Measurements from ENCODE around the gene RASSF8. TPM values are rescaled to one million over a fixed set of nuclear protein-coding genes. Genes with fewer than 3 reads are reported as not detected.

Gene RASSF8
- total RNA-seq, 4 donors from 2014 or later = 13.1 to 332 (median 23.5) TPM

GRCh38 chr12:26102953-26103352, 144.5 kb downstream of the RASSF8 start:
- no peaks in the 10 kb centered on the region for H3K9me3 ChIP-seq
- intact Hi-C loops (cut with DNase I; ENCODE audit: low total_unique reads) (no loop called here), in situ Hi-C loops (cut with MboI; ENCODE audit: low pct_ligation_motif_present in 1 of 4, low pct_unique_long_range_greater_than_20kb in 1 of 4, low sequenced_read_pairs in 3 of 4) (loop anchor here in 3 of 4 donors (25.0 kb wide), 2 partner anchors 309 to 534 kb away; no protein-coding TSS in a partner anchor)
- no peak overlapping the region for H3K4me3 ChIP-seq
- H3K36me3 ChIP-seq = no peaks in the 10 kb centered on the region
- no peak for DNase-seq
- H3K27ac ChIP-seq = no peak overlapping the region
- H3K4me1 ChIP-seq = peaks cover 0 to 14% (median 4%) of the 10 kb centered on the region in 4 donors
- WGBS, 2 donors (ENCODE audit: low coverage in 1 of 2) = 78 to 86% methylated on average over 2 to 5 of the region's 5 CpGs
- H3K27me3 ChIP-seq = no peaks in the 10 kb centered on the region
- TF ChIP-seq EP300 (IDR thresholded peaks at IDR 0.05; ENCODE audit: low read depth) = no peak
- TF ChIP-seq POLR2AphosphoS5 (IDR thresholded peaks at IDR 0.05) = no peak
- TF ChIP-seq CTCF (IDR thresholded peaks at IDR 0.05) = no peak
- no peak for TF ChIP-seq POLR2A (IDR thresholded peaks at IDR 0.05)

- no peak overlapping the region for H3K27ac ChIP-seq
- in situ Hi-C loops (cut with MboI; ENCODE audit: low pct_ligation_motif_present in 1 of 4, low pct_unique_long_range_greater_than_20kb in 1 of 4, low sequenced_read_pairs in 3 of 4) (loop anchor here in 3 of 4 donors (25.0 kb wide), 2 partner anchors 306 to 531 kb away; no protein-coding TSS in a partner anchor), intact Hi-C loops (cut with DNase I; ENCODE audit: low total_unique reads) (no loop called here)
- peaks cover 0 to 6% (median 2%) of the 10 kb centered on the region in 4 donors for H3K4me1 ChIP-seq
- H3K4me3 ChIP-seq = no peak overlapping the region
- WGBS, 2 donors (ENCODE audit: low coverage in 1 of 2) = 71 to 88% methylated on average over 3 to 4 of the region's 4 CpGs
- H3K36me3 ChIP-seq = no peaks in the 10 kb centered on the region
- H3K9me3 ChIP-seq = no peaks in the 10 kb centered on the region
- no peak for TF ChIP-seq EP300 (IDR thresholded peaks at IDR 0.05; ENCODE audit: low read depth)
- TF ChIP-seq POLR2A (IDR thresholded peaks at IDR 0.05) = no peak
- no peak for TF ChIP-seq CTCF (IDR thresholded peaks at IDR 0.05)
- TF ChIP-seq POLR2AphosphoS5 (IDR thresholded peaks at IDR 0.05) = no peak
- no peak for DNase-seq
- no peaks in the 10 kb centered on the region for H3K27me3 ChIP-seq
Measured at GRCh38 chr12:26106347-26106746, 147.9 kb downstream of the RASSF8 start.

- no peaks in the 10 kb centered on the region for H3K27me3 ChIP-seq
- intact Hi-C loops (cut with DNase I; ENCODE audit: low total_unique reads) (no loop called here), in situ Hi-C loops (cut with MboI; ENCODE audit: low pct_ligation_motif_present in 1 of 4, low pct_unique_long_range_greater_than_20kb in 1 of 4, low sequenced_read_pairs in 3 of 4) (loop anchor here in 3 of 4 donors (25.0 kb wide), 2 partner anchors 303 to 528 kb away; no protein-coding TSS in a partner anchor)
- no peaks in the 10 kb centered on the region for H3K36me3 ChIP-seq
- TF ChIP-seq CTCF (IDR thresholded peaks at IDR 0.05) = no peak
- no peak for TF ChIP-seq EP300 (IDR thresholded peaks at IDR 0.05; ENCODE audit: low read depth)
- TF ChIP-seq POLR2A (IDR thresholded peaks at IDR 0.05) = no peak
- TF ChIP-seq POLR2AphosphoS5 (IDR thresholded peaks at IDR 0.05) = no peak
- peak overlapping the region in 1 of 4 donors; percentile 30 for H3K27ac ChIP-seq
- no peak for DNase-seq
- 85 to 100% methylated on average over 2 of the region's 2 CpGs for WGBS, 2 donors (ENCODE audit: low coverage in 1 of 2)
- no peak overlapping the region for H3K4me3 ChIP-seq
- H3K9me3 ChIP-seq = no peaks in the 10 kb centered on the region
- H3K4me1 ChIP-seq = peaks cover 4 to 11% (median 9%) of the 10 kb centered on the region in 4 donors
Measured at GRCh38 chr12:26108915-26109314, 150.4 kb downstream of the RASSF8 start.

- Histone ChIP-seq H3K27ac (peak overlapping the region in 1 of 4 donors; percentile 30), H3K9me3 (no peaks in the 10 kb centered on the region), H3K4me1 (peaks cover 4 to 13% (median 9%) of the 10 kb centered on the region in 4 donors), H3K36me3 (no peaks in the 10 kb centered on the region), H3K27me3 (no peaks in the 10 kb centered on the region), H3K4me3 (no peak overlapping the region)
- 64 to 74% methylated on average over 6 to 10 of the region's 10 CpGs for WGBS, 2 donors (ENCODE audit: low coverage in 1 of 2)
- no peak for DNase-seq
- intact Hi-C loops (cut with DNase I; ENCODE audit: low total_unique reads) (no loop called here), in situ Hi-C loops (cut with MboI; ENCODE audit: low pct_ligation_motif_present in 1 of 4, low pct_unique_long_range_greater_than_20kb in 1 of 4, low sequenced_read_pairs in 3 of 4) (loop anchor here in 3 of 4 donors (25.0 kb wide), 2 partner anchors 303 to 528 kb away; no protein-coding TSS in a partner anchor)
- TF ChIP-seq POLR2A (IDR thresholded peaks at IDR 0.05) (no peak), CTCF (IDR thresholded peaks at IDR 0.05) (no peak), POLR2AphosphoS5 (IDR thresholded peaks at IDR 0.05) (no peak), EP300 (IDR thresholded peaks at IDR 0.05; ENCODE audit: low read depth) (no peak)
Measured at GRCh38 chr12:26109343-26109881, 150.9 kb downstream of the RASSF8 start.
